Cardiac fibroblast (primary cell): ENCODE data around the gene RIC1.
"Not testable (repeated sequence)": the region's sequence is repeated elsewhere in the genome, so short reads cannot be mapped to it uniquely, and the experiment has no call there.

Experiments used
- DNase-seq, 2 donors: peaks; one replicate each; pipeline versions ENCODE4 v3.0.0 to v3.0.0-alpha.2; 2010; ENCODE audit warnings: low read depth in 2 of 2
- H3K4me3 ChIP-seq, 2 donors: replicated peaks in 1 of 2; 1 replicate in 1 of 2; 2 replicates in 1 of 2; pipeline ENCODE4 v1.5.1; 2011; ENCODE audit warnings: low read depth in 2 of 2, low read length in 2 of 2, mild to moderate bottlenecking in 2 of 2, moderate library complexity in 1 of 2
- CTCF ChIP-seq: IDR thresholded peaks from one replicate; pipeline ENCODE4 v1.5.1; 2011; ENCODE audit warnings: low read depth, mild to moderate bottlenecking, low read length, inconsistent platforms

Gene RIC1

GRCh38 chr9:5714501-5715401 is 85.8 kb downstream of the RIC1 start:
- no peak overlapping the region for H3K4me3 ChIP-seq
- peak; percentile 57 for TF ChIP-seq CTCF
- DNase-seq, result peak; percentile 31 to 53

GRCh38 chr9:5715548-5716127 is 86.7 kb downstream of the RIC1 start:
- H3K4me3 ChIP-seq, result no peak overlapping the region
- no peak for TF ChIP-seq CTCF
- DNase-seq, result no peak

- not testable (repeated sequence) for H3K4me3 ChIP-seq, DNase-seq
Observed at GRCh38 chr9:5717434-5717833, 88.5 kb downstream of the RIC1 start.

GRCh38 chr9:5718296-5719032 is 89.6 kb downstream of the RIC1 start:
- TF ChIP-seq CTCF, result no peak
- no peak for DNase-seq
- no peak overlapping the region for H3K4me3 ChIP-seq

GRCh38 chr9:5719100-5719926 is 90.4 kb downstream of the RIC1 start:
- DNase-seq, result peak in 1 of 2 donors; percentile 46
- TF ChIP-seq CTCF, result no peak
- H3K4me3 ChIP-seq, result no peak overlapping the region

GRCh38 chr9:5720151-5720550 is 91.2 kb downstream of the RIC1 start:
- no peak for TF ChIP-seq CTCF
- H3K4me3 ChIP-seq, result no peak overlapping the region
- no peak for DNase-seq
